Endothelial cell of umbilical vein (primary cell): ENCODE measurements around the gene MAPK11.

ENCODE experiments used
- EZH2 ChIP-seq: IDR thresholded peaks from 2 replicates; pipeline ENCODE4 v1.6.1; 2012; ENCODE audit warnings: borderline replicate concordance, low read depth, mild to moderate bottlenecking, moderate library complexity, low read length, inconsistent platforms; ENCODE audit not compliant: severe bottlenecking
- FOS ChIP-seq: IDR thresholded peaks from 2 replicates; pipeline ENCODE4 v1.6.1; 2011; ENCODE audit warnings: mild to moderate bottlenecking, low read length, moderate library complexity, borderline replicate concordance; ENCODE audit not compliant: insufficient read depth
- JUN ChIP-seq: IDR thresholded peaks from 2 replicates; pipeline ENCODE4 v1.6.1; 2011; ENCODE audit warnings: borderline replicate concordance, low read depth; ENCODE audit not compliant: insufficient read length, insufficient read depth
- MYC ChIP-seq: IDR thresholded peaks from one replicate; pipeline ENCODE4 v1.6.1; 2011; ENCODE audit warnings: mild to moderate bottlenecking, low read depth, low read length
- POLR2A ChIP-seq: IDR thresholded peaks from 2 replicates; pipeline ENCODE4 v1.6.1; 2012; ENCODE audit warnings: low read depth, mild to moderate bottlenecking, control low read depth, low read length
- POLR2AphosphoS5 ChIP-seq: IDR thresholded peaks from 2 replicates; pipeline ENCODE4 v1.6.1; 2012; ENCODE audit warnings: low read depth, mild to moderate bottlenecking, control low read depth, low read length, moderate library complexity; ENCODE audit not compliant: insufficient read depth
- TF ChIP-seq, protein P1 (sequence below), 2 donors: IDR thresholded peaks; 1 replicate in 1 of 2; 2 replicates in 1 of 2; pipeline ENCODE4 v1.5.1; 2011; ENCODE audit warnings: low read length in 2 of 2, mild to moderate bottlenecking in 2 of 2, moderate library complexity in 2 of 2, control low read depth in 1 of 2, inconsistent platforms in 1 of 2, low read depth in 1 of 2; ENCODE audit not compliant: insufficient read depth in 1 of 2; ENCODE audit errors: extremely low read depth in 1 of 2

DNA sequence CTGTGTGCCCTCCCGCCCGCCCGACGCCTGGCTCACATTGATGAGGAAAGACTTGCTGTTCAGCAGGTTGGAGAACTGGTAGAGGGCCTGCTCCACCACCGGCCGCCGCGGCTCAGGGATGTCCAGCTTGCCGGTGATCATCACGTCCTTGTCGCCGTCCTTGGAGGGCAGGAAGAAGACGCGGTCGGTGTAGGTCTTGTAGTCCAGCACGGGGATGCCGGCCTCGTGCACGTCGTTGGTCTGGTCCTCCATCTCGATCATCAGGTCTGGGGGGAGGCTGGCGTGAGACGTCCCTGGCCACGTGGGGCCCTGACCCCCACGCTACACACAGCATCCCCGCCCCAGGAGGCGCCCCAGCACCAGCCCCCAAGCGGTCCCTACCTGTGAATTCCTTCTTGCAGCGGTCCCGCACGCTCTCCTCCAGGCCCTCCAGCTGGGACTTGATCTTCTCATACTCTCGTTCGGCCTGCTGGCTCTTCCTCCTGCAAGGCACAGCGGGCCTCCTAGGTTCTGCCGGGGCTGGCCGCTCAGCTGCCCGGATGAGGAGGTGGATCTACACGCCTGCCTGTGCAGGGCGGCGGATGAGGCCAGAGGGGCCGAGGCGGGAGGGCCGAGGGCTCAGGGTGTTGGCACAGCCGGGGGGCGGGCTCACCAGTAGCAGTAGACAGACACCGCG is 10.7 kb upstream of the MAPK11 start:
- TF ChIP-seq, protein P1, sequence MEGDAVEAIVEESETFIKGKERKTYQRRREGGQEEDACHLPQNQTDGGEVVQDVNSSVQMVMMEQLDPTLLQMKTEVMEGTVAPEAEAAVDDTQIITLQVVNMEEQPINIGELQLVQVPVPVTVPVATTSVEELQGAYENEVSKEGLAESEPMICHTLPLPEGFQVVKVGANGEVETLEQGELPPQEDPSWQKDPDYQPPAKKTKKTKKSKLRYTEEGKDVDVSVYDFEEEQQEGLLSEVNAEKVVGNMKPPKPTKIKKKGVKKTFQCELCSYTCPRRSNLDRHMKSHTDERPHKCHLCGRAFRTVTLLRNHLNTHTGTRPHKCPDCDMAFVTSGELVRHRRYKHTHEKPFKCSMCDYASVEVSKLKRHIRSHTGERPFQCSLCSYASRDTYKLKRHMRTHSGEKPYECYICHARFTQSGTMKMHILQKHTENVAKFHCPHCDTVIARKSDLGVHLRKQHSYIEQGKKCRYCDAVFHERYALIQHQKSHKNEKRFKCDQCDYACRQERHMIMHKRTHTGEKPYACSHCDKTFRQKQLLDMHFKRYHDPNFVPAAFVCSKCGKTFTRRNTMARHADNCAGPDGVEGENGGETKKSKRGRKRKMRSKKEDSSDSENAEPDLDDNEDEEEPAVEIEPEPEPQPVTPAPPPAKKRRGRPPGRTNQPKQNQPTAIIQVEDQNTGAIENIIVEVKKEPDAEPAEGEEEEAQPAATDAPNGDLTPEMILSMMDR (IDR thresholded peaks at IDR 0.05; ENCODE audit: extremely low read depth in 1 of 2, insufficient read depth in 1 of 2, low read depth in 1 of 2, low read length in 2 of 2), result no peak
- TF ChIP-seq EZH2, result no peak
- no peak for TF ChIP-seq POLR2AphosphoS5
- TF ChIP-seq POLR2A, result no peak
- TF ChIP-seq FOS, result no peak
- TF ChIP-seq JUN, result no peak
- no peak for TF ChIP-seq MYC
